Naive thymus-derived CD8-positive, alpha-beta T cell (primary cell): ENCODE results near the gene DPEP1. TPM values are rescaled to one million over a fixed set of nuclear protein-coding genes. Genes with fewer than 3 reads are reported as not detected.
A peak's percentile ranks its signal among the peaks of the same experiment; 100 is the strongest.

Source experiments
- ATAC-seq, 2 donors: fragments of 150-1000 bp; cut with Tn5 transposase in 1 of 2; sonication (Bioruptor Pico), chemical (Tn5 transposase) in 1 of 2; 1 replicate in 1 of 2; 2 replicates in 1 of 2; pipeline ENCODE4 v1.10.0; 2021; ENCODE audit warnings: mild to moderate bottlenecking in 2 of 2, moderate library complexity in 2 of 2
- POLR2A ChIA-PET: fragments of 350-600 bp; sonication (Branson Sonifier 250); formaldehyde crosslinking; loops from one replicate; lab custom pipeline; 2021; ENCODE audit warnings: antibody characterized with exemption; lab: Charles Lee
- DNase-seq, 10 donors: peaks; one replicate each; pipeline versions ENCODE4 v3.0.0 to v3.0.0-alpha.2; 2020 to 2022
- H3K27ac Mint-ChIP-seq, 10 donors: one replicate each; pipeline ENCODE4 v1.8.0; 2020 to 2022; ENCODE audit warnings: mild to moderate bottlenecking in 10 of 10, mixed read lengths in 10 of 10, moderate library complexity in 4 of 10, inconsistent platforms in 1 of 10
- H3K27me3 Mint-ChIP-seq, 5 donors: one replicate each; pipeline ENCODE4 v1.8.0; 2021 to 2022; ENCODE audit warnings: mixed read lengths in 5 of 5
- H3K36me3 Mint-ChIP-seq, 3 donors: one replicate each; pipeline ENCODE4 v1.8.0; 2020 to 2022; ENCODE audit warnings: mixed read lengths in 3 of 3, mild to moderate bottlenecking in 2 of 3, inconsistent platforms in 1 of 3
- H3K4me1 Mint-ChIP-seq, 4 donors: one replicate each; pipeline ENCODE4 v1.8.0; 2021 to 2022; ENCODE audit warnings: mixed read lengths in 4 of 4
- H3K4me3 Mint-ChIP-seq, 10 donors: one replicate each; pipeline ENCODE4 v1.8.0; 2020 to 2022; ENCODE audit warnings: mild to moderate bottlenecking in 10 of 10, mixed read lengths in 10 of 10, moderate library complexity in 6 of 10, inconsistent platforms in 1 of 10
- H3K9me3 Mint-ChIP-seq, 9 donors: one replicate each; pipeline ENCODE4 v1.8.0; 2020 to 2022; ENCODE audit warnings: mixed read lengths in 9 of 9, mild to moderate bottlenecking in 3 of 9, inconsistent platforms in 1 of 9, moderate library complexity in 1 of 9
- polyA plus RNA-seq, 3 donors: library from polyadenylated mRNA; unstranded; fragments of 300-500 nt; fragmentation: Illumina TruSeq; gene quantifications; one replicate each; pipeline ENCODE4 v1.2.3, GENCODE V29; 2021
- total RNA-seq, 8 experiments: library from RNA in 2 of 8; stranded (reverse) in 2 of 8; gene quantifications; one replicate each; pipeline ENCODE4 v1.2.3 and lab custom pipeline; 2021 to 2026

Gene DPEP1
- total and polyA plus RNA-seq, 5 experiments from 2014 or later, result not detected

GRCh38 chr16:89572073-89572484 is 41.4 kb upstream of the DPEP1 start:
- H3K4me3 Mint-ChIP-seq, result peak overlapping the region in 4 of 10 donors; percentile 33 to 41 (median 36)
- peaks cover 0 to 27% (median 9%) of the 10 kb centered on the region in 5 donors for H3K27me3 Mint-ChIP-seq
- peak overlapping the region in 5 of 10 donors; percentile 35 to 75 (median 68) for H3K27ac Mint-ChIP-seq
- H3K36me3 Mint-ChIP-seq, result no peaks in the 10 kb centered on the region
- DNase-seq, result no peak
- POLR2A ChIA-PET, result no interaction called here
- no peaks in the 10 kb centered on the region for H3K9me3 Mint-ChIP-seq
- peaks cover 11 to 18% (median 17%) of the 10 kb centered on the region in 4 donors for H3K4me1 Mint-ChIP-seq
- peak in 1 of 2 donors; percentile 19 for ATAC-seq

- no peaks in the 10 kb centered on the region for H3K9me3 Mint-ChIP-seq
- peaks cover 1 to 27% (median 9%) of the 10 kb centered on the region in 5 donors for H3K27me3 Mint-ChIP-seq
- POLR2A ChIA-PET, result interaction anchor here (0.6 kb wide), 1 partner anchor 247 kb away, joined by 3 read pairs; no protein-coding TSS in a partner anchor
- peak overlapping the region in 7 of 10 donors; percentile 9 to 65 (median 40) for H3K4me3 Mint-ChIP-seq
- DNase-seq (no peak), ATAC-seq (no peak)
- peak overlapping the region in 3 of 10 donors; percentile 35 to 75 (median 74) for H3K27ac Mint-ChIP-seq
- no peaks in the 10 kb centered on the region for H3K36me3 Mint-ChIP-seq
- peaks cover 9 to 18% (median 16%) of the 10 kb centered on the region in 4 donors for H3K4me1 Mint-ChIP-seq
These were observed 40.8 kb upstream of the DPEP1 start for GRCh38 chr16:89572485-89573205.

GRCh38 chr16:89573826-89574680 is 39.4 kb upstream of the DPEP1 start:
- Mint-ChIP-seq H3K27ac (peak overlapping the region in 1 of 10 donors; percentile 5), H3K27me3 (peaks cover 3 to 27% (median 9%) of the 10 kb centered on the region in 5 donors), H3K36me3 (no peaks in the 10 kb centered on the region)

GRCh38 chr16:89574681-89575246 is 38.7 kb upstream of the DPEP1 start:
- H3K4me1 Mint-ChIP-seq, result peaks cover 9 to 18% (median 14%) of the 10 kb centered on the region in 4 donors
- H3K27me3 Mint-ChIP-seq, result peaks cover 3 to 27% (median 9%) of the 10 kb centered on the region in 5 donors
- DNase-seq (peak in 5 of 10 donors; percentile 30 to 39 (median 34)), ATAC-seq (peak; percentile 59 to 74)
- H3K36me3 Mint-ChIP-seq, result no peaks in the 10 kb centered on the region
- H3K4me3 Mint-ChIP-seq, result peak overlapping the region; percentile 48 to 72 (median 64)
- H3K27ac Mint-ChIP-seq, result peak overlapping the region in 1 of 10 donors; percentile 25
- no peaks in the 10 kb centered on the region for H3K9me3 Mint-ChIP-seq
- POLR2A ChIA-PET, result interaction anchor here (1.1 to 1.5 kb wide), 2 partner anchors 9 to 13 kb away, joined by 3 to 9 read pairs; no protein-coding TSS in a partner anchor

More at GRCh38 chr16:89573826-89574680, 39.4 kb upstream of the DPEP1 start:
- peak overlapping the region in 7 of 10 donors; percentile 19 to 71 (median 58) for H3K4me3 Mint-ChIP-seq
- ATAC-seq (no peak), DNase-seq (no peak)
- peaks cover 9 to 18% (median 14%) of the 10 kb centered on the region in 4 donors for H3K4me1 Mint-ChIP-seq
- POLR2A ChIA-PET, result no interaction called here
- no peaks in the 10 kb centered on the region for H3K9me3 Mint-ChIP-seq

GRCh38 chr16:89575247-89576152 is 37.9 kb upstream of the DPEP1 start, which contains the start of gene CPNE7:
Gene CPNE7, plus strand, starts transcription at chr16:89575758. Its CDS starts 140 bp downstream, at chr16:89575898.
- no peak for DNase-seq
- Mint-ChIP-seq H3K4me3 (peak within 1 kb of the TSS; percentile 48 to 72 (median 64)), H3K4me1 (peaks cover 9 to 18% (median 14%) of the 10 kb centered on the region in 4 donors), H3K9me3 (no peaks in the 10 kb centered on the region), H3K27ac (peak within 1 kb of the TSS in 1 of 10 donors; percentile 25), H3K36me3 (no peaks in the 10 kb centered on the region), H3K27me3 (peaks cover 3 to 27% (median 9%) of the 10 kb centered on the region in 5 donors)
- POLR2A ChIA-PET, result interaction anchor here (1.1 to 1.5 kb wide), 2 partner anchors 10 to 14 kb away, joined by 3 to 9 read pairs; no protein-coding TSS in a partner anchor
- peak; percentile 45 to 48 for ATAC-seq

GRCh38 chr16:89576153-89577054 is 37.0 kb upstream of the DPEP1 start:
- Mint-ChIP-seq H3K4me3 (no peak overlapping the region), H3K36me3 (no peaks in the 10 kb centered on the region), H3K27ac (no peak overlapping the region), H3K4me1 (peaks cover 9 to 18% (median 13%) of the 10 kb centered on the region in 4 donors), H3K9me3 (no peaks in the 10 kb centered on the region), H3K27me3 (peaks cover 3 to 26% (median 9%) of the 10 kb centered on the region in 5 donors)
- POLR2A ChIA-PET, result interaction anchor here (0.6 to 1.5 kb wide), 2 partner anchors 11 to 209 kb away, joined by 7 to 9 read pairs; no protein-coding TSS in a partner anchor
- DNase-seq (no peak), ATAC-seq (no peak)

GRCh38 chr16:89577055-89577759 is 36.2 kb upstream of the DPEP1 start:
- Mint-ChIP-seq H3K4me1 (peaks cover 3 to 13% (median 7%) of the 10 kb centered on the region in 4 donors), H3K9me3 (no peaks in the 10 kb centered on the region), H3K4me3 (peak overlapping the region in 4 of 10 donors; percentile 25 to 71 (median 26)), H3K27ac (peak overlapping the region in 1 of 10 donors; percentile 48), H3K27me3 (peaks cover 3 to 22% (median 9%) of the 10 kb centered on the region in 5 donors), H3K36me3 (no peaks in the 10 kb centered on the region)
- ATAC-seq (no peak), DNase-seq (no peak)
- POLR2A ChIA-PET, result interaction anchor here (0.6 to 0.7 kb wide), 2 partner anchors 13 to 209 kb away, joined by 4 to 7 read pairs; no protein-coding TSS in a partner anchor

- Mint-ChIP-seq H3K27ac (no peak overlapping the region), H3K9me3 (no peaks in the 10 kb centered on the region), H3K4me1 (peaks cover 0 to 2% (median 0%) of the 10 kb centered on the region in 4 donors), H3K27me3 (peaks cover 0 to 7% (median 0%) of the 10 kb centered on the region in 5 donors), H3K4me3 (no peak overlapping the region), H3K36me3 (no peaks in the 10 kb centered on the region)
- DNase-seq (no peak), ATAC-seq (no peak)
- POLR2A ChIA-PET, result interaction anchor here (0.7 kb wide), 2 partner anchors 145 to 171 kb away, joined by 3 to 4 read pairs; no protein-coding TSS in a partner anchor
These were observed 34.1 kb upstream of the DPEP1 start for GRCh38 chr16:89579351-89579750.

- POLR2A ChIA-PET, result no interaction called here
These were observed 32.3 kb upstream of the DPEP1 start for GRCh38 chr16:89581045-89581695.

More at GRCh38 chr16:89581045-89581695, 32.3 kb upstream of the DPEP1 start:
- no peak overlapping the region for H3K27ac Mint-ChIP-seq
- no peak overlapping the region for H3K4me3 Mint-ChIP-seq
- ATAC-seq (no peak), DNase-seq (no peak)
- no peaks in the 10 kb centered on the region for H3K36me3 Mint-ChIP-seq
- peaks cover 0 to 7% (median 0%) of the 10 kb centered on the region in 5 donors for H3K27me3 Mint-ChIP-seq
- no peaks in the 10 kb centered on the region for H3K9me3 Mint-ChIP-seq
- no peaks in the 10 kb centered on the region for H3K4me1 Mint-ChIP-seq
